IPS-NIHi7 (cell line): ENCODE data around the gene FAM107B.
"Not testable (repeated sequence)": the region's sequence is repeated elsewhere in the genome, so short reads cannot be mapped to it uniquely, and the experiment has no call there.

ENCODE experiments used
- DNase-seq: peaks from one replicate; pipeline ENCODE4 v3.0.0; 2012; ENCODE audit warnings: mixed read lengths; ENCODE audit errors: extremely low spot score

FAM107B gene

DNA sequence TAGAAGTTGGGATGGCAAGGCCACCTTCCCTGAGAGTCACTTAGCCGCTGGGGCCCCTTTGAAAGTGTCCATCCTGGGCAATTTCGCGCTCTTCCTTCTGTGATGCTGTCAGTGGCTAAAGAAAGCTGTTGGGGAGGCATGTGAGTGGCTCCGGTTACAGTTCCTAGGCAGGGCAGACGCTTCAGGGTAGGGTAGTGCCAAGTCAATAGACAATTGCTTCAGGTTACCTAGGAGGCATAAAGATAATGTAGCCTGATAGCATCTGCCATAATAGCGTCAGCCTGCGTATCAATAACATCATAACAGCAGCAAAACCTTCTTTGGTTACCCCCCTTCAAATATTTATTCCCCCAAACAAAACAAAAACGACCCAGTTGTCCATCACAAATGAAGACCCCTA, at the start of gene FAM107B:
Gene FAM107B (minus strand): TSS at position 101 of the 400 bp plus-strand sequence. CDS start 234 bp downstream, outside the sequence.
- no peak for DNase-seq

DNA sequence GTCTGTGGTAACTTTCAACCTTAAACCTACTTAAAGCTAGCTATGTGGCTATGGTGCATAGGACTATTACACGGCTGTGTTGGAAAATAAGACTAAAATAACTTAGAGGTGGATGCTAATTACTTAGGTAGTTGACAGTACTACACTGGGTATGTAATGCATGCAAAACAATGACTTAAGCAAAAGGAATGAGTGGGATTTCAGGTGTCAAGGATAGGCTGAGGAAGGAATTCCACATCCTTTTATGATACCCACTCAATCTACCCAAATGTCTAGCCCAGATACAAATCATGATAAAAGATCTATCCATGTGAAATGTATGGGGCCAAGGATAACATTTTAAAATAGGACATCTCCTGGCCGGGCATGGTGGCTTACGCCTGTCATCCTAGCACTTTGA, 49.3 kb upstream of the FAM107B start:
- DNase-seq: no peak

DNA sequence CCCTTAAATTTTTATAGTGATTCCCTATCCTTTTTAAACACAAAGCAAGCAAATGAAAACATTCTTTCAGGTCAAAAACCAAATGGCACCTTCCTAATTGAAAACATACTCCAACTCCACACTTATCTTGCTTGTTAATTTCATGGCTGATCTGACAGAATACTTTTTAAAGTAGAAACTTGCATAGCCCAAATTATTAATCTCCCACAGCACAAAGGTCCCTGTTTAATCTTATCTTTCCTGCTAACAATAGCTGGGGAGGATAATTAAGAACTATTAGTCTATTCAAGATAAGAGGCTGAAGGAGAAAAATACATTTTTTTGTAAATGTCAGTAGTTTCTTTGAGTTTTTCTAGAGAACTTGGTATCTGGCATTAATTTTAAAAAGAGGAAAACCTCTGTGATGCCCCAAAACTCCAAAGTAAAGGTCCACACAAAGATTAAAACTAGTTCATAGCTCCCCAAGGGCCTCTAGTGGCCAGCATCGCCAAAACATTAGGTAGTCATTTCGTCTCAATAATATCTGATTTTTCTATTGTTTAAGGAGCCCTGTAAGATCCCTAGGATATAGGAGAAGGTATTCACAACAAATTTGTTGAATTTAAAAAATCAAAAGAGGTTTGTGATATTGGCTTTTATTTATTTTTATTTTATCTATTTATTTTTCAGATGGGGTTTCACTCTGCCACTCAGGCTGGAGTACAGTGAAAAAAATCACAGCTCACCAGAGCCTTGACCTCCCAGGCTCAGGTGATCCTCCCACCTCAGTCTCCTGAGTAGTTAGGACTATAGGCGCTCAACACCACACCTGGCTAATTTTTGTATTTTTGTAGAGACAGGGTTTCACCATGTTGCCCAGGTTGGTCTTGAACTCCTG, 48.4 kb upstream of the FAM107B start:
- peak; percentile 39 for DNase-seq

DNA sequence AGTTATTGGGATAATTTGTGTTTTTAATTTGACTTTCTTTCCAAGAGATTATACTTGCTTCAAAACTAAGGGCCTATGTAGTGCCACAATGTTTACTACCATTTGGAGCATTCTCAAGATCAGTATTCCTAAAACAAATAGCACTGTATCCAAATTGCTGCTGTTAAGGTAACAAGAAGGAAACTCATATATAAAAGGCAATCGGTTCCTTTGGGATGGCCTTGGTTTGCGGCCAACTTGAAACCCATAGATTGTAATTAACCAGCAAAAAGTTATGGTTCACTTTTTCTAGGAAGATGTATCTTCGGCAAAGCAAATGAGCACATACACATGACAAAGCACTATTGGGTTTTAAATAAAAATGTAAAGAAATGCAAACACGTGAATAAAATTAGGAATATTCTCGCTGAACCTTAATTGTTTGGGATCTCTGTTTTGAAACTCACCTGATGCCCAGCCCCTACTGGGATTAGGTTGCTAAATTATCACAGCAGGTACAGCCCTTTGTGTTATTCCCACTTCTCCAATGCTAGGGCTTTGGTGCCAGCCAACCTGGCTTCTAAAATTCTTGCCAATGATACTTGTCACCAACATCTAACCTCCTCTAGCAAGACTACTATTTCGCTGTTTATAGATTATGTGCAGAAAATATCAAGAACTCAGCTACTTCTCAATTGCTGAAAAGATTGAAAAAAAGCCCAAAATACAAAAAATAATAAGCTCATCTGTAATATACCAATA, 47.1 kb upstream of the FAM107B start:
- no peak for DNase-seq

GRCh38 chr10:14820775-14821154, 46.1 kb upstream of the FAM107B start:
- DNase-seq: no peak

GRCh38 chr10:14820010-14820774, 45.5 kb upstream of the FAM107B start:
- DNase-seq: no peak

DNA sequence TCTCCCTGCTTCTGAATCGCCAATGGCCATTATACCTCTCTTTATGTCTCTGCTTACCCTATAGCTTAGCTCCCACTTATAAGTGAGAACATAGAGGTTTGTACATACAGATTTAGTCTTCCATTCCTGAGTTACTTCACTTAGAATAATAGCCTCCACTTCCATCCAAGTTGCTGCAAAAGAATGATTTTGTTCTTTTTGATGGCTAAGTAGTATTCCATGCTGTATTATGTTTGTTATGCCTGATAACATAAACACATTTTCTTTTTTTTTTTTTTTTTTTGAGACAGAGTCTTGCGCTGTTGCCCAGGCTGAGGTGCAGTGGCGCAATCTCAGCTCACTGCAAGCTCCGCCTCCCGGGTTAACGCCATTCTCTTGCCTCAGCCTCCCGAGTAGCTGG, 42.0 kb upstream of the FAM107B start:
- not testable (repeated sequence) for DNase-seq

DNA sequence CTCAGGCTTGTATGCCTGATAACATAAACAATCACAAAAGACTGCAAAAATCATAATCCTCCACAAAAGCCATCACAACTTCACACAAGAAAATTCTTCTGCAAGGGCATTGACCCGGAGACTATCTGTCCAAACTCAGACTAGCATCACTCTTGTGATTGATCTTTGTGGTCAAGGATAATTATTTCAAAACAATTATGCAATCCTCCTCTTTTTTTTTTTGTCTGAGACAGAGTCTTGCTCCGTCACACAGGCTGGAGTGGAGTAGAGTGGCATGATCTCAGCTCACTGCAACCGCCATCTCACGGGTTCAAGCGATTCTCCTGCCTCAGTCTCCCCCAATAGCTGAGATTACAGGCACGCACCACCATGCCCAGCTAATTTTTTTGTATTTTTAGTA, 41.0 kb upstream of the FAM107B start:
- DNase-seq: no peak

DNA sequence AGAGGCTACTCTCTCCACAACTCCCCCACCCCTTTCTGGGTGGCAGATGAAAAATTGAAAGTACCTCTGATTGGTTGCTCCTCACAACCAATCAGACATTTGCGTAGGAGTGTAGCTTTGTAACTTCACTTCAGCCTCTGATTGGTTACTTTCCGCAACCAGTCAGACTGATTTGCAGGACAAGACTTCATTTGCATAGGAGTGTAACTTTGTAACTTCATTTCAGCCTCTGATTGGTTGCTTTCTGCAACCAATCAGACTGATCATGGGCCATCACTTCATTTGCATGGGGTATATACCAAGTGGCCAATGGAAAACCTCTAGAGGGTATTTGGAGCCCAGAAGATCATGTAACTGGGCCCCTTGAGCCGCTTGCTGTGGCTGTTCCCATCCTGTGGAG, 37.6 kb upstream of the FAM107B start:
- no peak for DNase-seq

DNA sequence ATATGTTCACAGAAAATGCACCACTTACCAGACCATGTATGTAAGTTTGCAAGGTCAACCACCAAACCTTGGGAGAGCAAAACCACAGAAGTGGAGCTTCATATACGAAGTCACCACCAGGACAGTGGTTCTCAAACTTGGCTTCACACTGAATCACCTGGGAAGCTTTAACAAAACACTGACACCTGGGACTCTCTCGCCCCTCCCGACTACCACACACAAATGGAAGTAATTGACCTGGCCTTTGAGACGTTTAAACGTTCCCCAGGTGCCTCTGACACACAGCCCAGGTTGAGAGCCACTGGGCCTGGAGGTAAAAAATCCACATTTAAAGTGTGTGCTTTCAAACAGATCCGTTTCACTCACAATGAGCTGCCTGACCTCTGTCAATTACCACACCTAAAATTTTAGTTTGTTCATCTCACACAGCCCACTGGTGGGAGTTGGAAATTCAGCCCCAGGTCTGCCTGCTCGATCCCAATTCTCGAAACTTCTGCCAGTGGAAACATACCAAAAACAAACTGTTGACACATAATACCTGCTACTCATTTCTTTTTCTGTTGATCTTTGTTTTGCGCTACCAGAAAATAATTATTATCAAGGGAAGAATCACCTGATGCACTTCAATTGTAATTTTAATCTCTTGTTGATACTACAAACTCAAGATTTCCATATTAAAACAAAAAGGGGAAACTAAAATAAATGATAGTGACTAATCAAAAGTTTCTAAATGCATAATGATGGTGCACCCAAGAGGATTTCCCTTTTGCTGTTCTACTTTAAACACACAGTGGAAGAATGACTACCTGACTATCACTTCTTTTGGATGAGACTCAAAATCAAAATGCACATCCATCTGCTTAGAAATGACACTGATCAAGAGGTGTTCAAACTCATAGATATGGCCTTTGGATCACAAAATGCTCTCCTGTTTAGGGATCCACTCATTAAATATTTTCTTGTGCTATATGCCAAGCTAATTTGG, 36.6 kb upstream of the FAM107B start:
- DNase-seq: peak; percentile 23

DNA sequence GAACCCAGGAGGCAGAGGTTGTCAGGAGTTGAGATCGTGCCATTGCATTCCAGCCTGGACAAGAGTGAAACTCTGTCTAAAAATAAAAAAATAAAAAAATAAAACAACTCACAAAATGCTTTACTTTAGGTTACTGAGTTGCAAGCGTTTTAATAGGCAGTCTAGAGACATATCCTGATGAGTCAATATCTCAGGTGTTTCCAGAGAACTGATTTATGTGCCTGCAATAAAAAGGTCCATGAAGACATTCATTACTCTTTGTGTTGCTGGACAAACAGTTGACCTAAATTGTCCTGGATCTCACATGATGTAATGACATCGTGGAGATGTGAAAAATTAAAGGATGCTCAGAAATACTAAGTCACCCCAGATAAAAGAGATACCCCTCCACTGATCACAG, 31.6 kb upstream of the FAM107B start:
- no peak for DNase-seq

DNA sequence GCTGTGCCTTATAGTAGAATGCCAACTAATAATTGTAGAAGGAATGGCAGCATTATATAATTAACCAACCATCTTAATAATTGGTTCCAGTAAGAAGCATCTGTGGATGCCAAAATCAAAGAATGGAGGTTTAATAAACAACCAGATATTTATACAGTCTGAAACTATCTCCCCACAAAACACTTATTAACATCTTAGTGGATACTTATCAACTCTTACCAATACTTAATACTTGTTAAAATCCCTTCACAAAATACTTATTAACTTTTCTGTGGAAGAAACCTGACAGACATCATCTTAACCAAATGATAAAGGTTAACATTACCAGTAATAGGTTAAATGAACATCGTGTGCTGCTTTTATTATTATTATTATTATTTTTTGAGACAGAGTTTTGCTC, 29.1 kb upstream of the FAM107B start:
- no peak for DNase-seq

GRCh38 chr10:14801723-14802122, 27.0 kb upstream of the FAM107B start:
- DNase-seq: no peak

GRCh38 chr10:14800397-14800796, 25.7 kb upstream of the FAM107B start:
- DNase-seq: no peak

- no peak for DNase-seq
Observed at GRCh38 chr10:14798636-14799035, 23.9 kb upstream of the FAM107B start.

DNA sequence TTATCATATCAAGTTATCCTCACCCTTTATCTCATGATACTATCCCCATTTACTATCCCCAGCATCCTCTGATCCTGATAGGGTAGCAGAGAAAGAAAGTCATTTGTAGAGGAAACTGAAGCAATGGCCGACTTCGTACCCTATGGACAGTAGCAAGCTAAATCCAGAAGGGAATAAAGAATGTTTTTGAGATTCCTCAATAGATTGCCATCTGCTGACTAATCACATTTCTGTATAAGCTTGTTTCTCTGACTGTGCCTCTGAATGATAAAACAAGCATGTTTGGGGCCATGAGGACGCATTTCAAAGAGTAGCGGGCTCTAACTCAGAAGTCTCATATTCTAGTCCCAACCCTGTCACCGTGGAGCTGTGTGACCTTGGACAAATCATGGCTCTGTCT, 13.2 kb upstream of the FAM107B start:
- no peak for DNase-seq

DNA sequence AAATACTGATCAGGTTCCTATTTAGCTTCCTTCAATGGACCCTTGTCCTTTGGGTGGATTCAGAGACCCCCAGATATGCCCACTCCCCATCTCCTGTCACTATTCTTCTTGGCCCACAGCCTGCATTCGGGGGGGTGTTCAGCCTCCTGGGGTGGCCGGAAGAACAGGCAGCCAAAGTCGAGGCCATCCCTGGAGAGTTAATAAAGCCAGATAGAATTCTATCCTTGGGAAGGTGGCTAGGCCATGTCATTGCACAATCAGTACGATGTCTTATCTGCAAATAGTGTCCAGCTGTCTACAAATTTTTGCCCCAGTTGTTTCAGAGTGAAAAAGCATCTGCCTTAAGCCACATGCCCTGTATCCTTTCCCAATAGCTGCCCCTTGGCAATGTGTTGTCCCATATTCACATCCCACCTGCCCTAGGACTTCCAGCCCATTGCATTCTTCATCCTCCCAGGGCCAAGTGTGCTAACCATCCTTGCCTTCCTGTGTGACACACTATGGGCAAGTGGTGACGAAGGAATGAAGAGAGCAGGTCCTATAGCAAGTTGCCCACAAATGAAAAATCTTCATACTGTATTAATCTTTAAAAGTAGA, 9.9 kb upstream of the FAM107B start:
- DNase-seq: no peak

- DNase-seq: peak; percentile 49
Observed at GRCh38 chr10:14782691-14783363, 8.1 kb upstream of the FAM107B start.

GRCh38 chr10:14781763-14782162, 7.1 kb upstream of the FAM107B start:
- no peak for DNase-seq

GRCh38 chr10:14779001-14779651, 4.4 kb upstream of the FAM107B start:
- no peak for DNase-seq
